Astrocyte (in vitro differentiated cells and primary cell): ENCODE measurements around the gene FSTL4.

Experiments
- EZH2 ChIP-seq: IDR thresholded peaks from 2 replicates; pipeline ENCODE4 v1.6.1; 2012; ENCODE audit warnings: mild to moderate bottlenecking, low read length, inconsistent platforms; ENCODE audit not compliant: insufficient read depth
- TF ChIP-seq, protein P1 (sequence below): IDR thresholded peaks from 2 replicates; pipeline ENCODE4 v1.5.1; 2011; ENCODE audit warnings: low read depth, mild to moderate bottlenecking, inconsistent platforms, low read length, moderate library complexity; ENCODE audit not compliant: insufficient read depth

DNA sequence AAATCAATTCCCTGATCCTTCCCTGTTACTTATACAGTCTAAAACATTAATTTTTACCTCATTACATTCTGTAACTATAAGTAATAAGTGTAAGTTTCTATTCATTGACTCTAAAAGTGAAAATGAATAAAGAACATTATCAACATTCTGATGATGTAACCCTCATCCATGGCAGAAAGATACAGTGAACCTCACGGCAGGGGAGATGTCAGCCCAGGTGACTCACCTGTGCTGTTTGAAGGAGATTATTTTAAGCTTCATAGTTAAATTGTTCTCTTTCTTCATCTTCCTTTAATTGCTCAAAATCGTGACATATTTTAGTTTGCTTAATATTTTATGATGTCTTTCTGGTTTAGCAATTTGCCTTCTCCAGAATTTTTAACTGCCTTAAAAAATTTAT lies 268.1 kb downstream of the FSTL4 start:
- TF ChIP-seq, protein P1, sequence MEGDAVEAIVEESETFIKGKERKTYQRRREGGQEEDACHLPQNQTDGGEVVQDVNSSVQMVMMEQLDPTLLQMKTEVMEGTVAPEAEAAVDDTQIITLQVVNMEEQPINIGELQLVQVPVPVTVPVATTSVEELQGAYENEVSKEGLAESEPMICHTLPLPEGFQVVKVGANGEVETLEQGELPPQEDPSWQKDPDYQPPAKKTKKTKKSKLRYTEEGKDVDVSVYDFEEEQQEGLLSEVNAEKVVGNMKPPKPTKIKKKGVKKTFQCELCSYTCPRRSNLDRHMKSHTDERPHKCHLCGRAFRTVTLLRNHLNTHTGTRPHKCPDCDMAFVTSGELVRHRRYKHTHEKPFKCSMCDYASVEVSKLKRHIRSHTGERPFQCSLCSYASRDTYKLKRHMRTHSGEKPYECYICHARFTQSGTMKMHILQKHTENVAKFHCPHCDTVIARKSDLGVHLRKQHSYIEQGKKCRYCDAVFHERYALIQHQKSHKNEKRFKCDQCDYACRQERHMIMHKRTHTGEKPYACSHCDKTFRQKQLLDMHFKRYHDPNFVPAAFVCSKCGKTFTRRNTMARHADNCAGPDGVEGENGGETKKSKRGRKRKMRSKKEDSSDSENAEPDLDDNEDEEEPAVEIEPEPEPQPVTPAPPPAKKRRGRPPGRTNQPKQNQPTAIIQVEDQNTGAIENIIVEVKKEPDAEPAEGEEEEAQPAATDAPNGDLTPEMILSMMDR = no peak
- no peak for TF ChIP-seq EZH2
